ENCODE measurements around the gene ZNF41. TPM values are rescaled to one million over a fixed set of nuclear protein-coding genes. Genes with fewer than 3 reads are reported as not detected.

The ZNF41 gene
- total RNA-seq, 1 experiment from 2014 or later: 12.2 TPM

DNA sequence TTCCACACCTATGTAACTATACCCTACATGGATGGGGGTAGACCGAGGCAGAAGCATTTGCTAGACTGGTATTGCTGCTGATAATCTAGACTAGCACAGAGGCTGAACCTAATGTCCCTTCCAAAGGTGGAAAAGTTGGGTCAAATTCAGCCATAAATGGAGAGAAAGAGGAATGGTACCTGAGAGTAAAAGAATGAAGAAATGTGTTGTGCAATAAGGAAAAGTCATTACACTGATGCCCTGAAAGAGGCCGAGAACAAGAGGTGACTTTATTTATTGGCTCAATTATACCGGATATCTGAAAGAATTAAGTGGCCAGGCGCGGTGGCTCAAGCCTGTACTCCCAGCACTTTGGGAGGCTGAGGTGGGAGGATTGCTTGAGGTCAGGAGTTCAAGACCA, 52.1 kb downstream of the ZNF41 start:
- H3K36me3 Mint-ChIP-seq (ENCODE audit: insufficient read depth, unreplicated experiment): no peaks in the 10 kb centered on the region
- H3K27me3 Mint-ChIP-seq (ENCODE audit: unreplicated experiment): no peaks in the 10 kb centered on the region
- DNase-seq: no peak
- H3K4me3 Mint-ChIP-seq (ENCODE audit: low read depth, unreplicated experiment): no peak overlapping the region
- BruUV-seq (replicated peaks): no TSS peak
- no peaks in the 10 kb centered on the region for H3K4me1 Mint-ChIP-seq (ENCODE audit: low read depth, unreplicated experiment)
- CTCF ChIA-PET: interaction anchor here (0.6 kb wide), 1 partner anchor 327 kb away, joined by 5 read pairs; no protein-coding TSS in a partner anchor
- TF ChIP-seq, protein P1, sequence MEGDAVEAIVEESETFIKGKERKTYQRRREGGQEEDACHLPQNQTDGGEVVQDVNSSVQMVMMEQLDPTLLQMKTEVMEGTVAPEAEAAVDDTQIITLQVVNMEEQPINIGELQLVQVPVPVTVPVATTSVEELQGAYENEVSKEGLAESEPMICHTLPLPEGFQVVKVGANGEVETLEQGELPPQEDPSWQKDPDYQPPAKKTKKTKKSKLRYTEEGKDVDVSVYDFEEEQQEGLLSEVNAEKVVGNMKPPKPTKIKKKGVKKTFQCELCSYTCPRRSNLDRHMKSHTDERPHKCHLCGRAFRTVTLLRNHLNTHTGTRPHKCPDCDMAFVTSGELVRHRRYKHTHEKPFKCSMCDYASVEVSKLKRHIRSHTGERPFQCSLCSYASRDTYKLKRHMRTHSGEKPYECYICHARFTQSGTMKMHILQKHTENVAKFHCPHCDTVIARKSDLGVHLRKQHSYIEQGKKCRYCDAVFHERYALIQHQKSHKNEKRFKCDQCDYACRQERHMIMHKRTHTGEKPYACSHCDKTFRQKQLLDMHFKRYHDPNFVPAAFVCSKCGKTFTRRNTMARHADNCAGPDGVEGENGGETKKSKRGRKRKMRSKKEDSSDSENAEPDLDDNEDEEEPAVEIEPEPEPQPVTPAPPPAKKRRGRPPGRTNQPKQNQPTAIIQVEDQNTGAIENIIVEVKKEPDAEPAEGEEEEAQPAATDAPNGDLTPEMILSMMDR (IDR thresholded peaks at IDR 0.05; ENCODE audit: unreplicated experiment): no peak
- intact Hi-C loops (cut with micrococcal nuclease; ENCODE audit: unreplicated experiment): no loop called here
- H3K27ac Mint-ChIP-seq (ENCODE audit: unreplicated experiment): no peak overlapping the region
- peaks cover 3% of the 10 kb centered on the region for H3K9me3 Mint-ChIP-seq (ENCODE audit: low read depth, unreplicated experiment)

DNA sequence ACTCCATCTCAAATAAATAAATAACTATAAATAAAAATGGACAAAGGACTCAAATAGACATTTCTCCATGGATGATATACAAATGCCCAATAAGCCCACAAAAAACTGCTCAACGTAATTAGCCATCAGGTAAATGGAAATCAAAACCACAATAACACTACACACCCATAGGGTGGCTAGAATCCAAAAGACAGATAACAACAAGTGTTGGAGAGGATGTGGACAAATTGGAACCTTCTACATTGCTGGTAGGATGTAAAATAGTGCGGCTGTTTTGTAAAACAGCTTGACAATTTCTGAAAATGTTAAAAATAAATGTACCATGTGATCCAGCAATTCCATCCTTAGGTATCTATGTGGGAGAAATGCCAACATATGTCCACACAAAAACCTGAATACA, 60.6 kb downstream of the ZNF41 start:
- DNase-seq: no peak
- no peaks in the 10 kb centered on the region for H3K36me3 Mint-ChIP-seq (ENCODE audit: insufficient read depth, unreplicated experiment)
- no peak overlapping the region for H3K27ac Mint-ChIP-seq (ENCODE audit: unreplicated experiment)
- TF ChIP-seq, protein P1 (IDR thresholded peaks at IDR 0.05; ENCODE audit: unreplicated experiment): no peak
- H3K9me3 Mint-ChIP-seq (ENCODE audit: low read depth, unreplicated experiment): peaks cover 11% of the 10 kb centered on the region
- H3K4me1 Mint-ChIP-seq (ENCODE audit: low read depth, unreplicated experiment): no peaks in the 10 kb centered on the region
- BruUV-seq (replicated peaks): no TSS peak
- no peaks in the 10 kb centered on the region for H3K27me3 Mint-ChIP-seq (ENCODE audit: unreplicated experiment)
- intact Hi-C loops (cut with micrococcal nuclease; ENCODE audit: unreplicated experiment): no loop called here
- H3K4me3 Mint-ChIP-seq (ENCODE audit: low read depth, unreplicated experiment): no peak overlapping the region
- CTCF ChIA-PET: no interaction called here

DNA sequence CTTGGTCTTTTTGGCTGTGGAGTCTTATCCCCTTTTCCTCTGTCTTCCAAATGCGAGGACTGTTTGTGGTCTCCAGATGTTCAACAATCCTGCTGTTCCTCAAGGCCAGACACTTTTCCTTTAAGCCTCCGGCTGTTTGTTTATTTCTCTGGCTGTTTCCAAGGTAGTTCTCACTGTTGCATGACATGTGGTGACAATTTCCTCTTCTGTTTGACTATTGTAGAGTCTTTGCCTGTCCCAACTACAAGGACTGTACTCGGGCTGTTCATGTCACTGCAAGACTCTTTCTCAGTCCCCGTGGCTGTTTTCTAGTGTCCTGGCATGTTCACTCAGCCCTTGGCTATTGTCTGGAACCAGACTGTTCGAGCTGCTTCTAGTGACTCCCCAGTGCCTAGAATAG, 62.1 kb downstream of the ZNF41 start:
- DNase-seq: no peak
- Mint-ChIP-seq H3K36me3 (ENCODE audit: insufficient read depth, unreplicated experiment) (no peaks in the 10 kb centered on the region), H3K4me3 (ENCODE audit: low read depth, unreplicated experiment) (no peak overlapping the region), H3K27me3 (ENCODE audit: unreplicated experiment) (no peaks in the 10 kb centered on the region), H3K4me1 (ENCODE audit: low read depth, unreplicated experiment) (no peaks in the 10 kb centered on the region), H3K9me3 (ENCODE audit: low read depth, unreplicated experiment) (peaks cover 11% of the 10 kb centered on the region), H3K27ac (ENCODE audit: unreplicated experiment) (no peak overlapping the region)
- TF ChIP-seq, protein P1 (IDR thresholded peaks at IDR 0.05; ENCODE audit: unreplicated experiment): no peak
- CTCF ChIA-PET: no interaction called here
- no TSS peak for BruUV-seq (replicated peaks)
- intact Hi-C loops (cut with micrococcal nuclease; ENCODE audit: unreplicated experiment): no loop called here

DNA sequence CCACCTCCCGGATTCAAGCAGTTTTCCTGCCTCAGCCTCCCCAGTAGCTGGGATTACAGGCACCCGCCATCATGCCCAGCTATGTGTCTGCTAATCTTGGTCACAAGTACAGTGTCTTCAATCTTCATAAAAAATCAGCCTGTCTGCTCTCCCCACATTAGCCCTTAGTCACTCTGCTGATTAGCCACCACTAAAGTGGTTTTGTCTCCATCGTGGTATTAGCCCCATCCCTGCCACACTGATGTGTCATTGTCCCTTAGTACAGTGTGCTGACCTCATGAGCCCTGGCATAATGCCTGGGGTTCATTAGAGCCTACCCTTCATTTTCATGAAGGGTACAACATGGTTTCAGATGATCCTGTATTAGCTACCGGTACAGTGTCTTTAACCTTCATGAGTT, 62.8 kb downstream of the ZNF41 start:
- no peak overlapping the region for H3K27ac Mint-ChIP-seq (ENCODE audit: unreplicated experiment)
- peaks cover 9% of the 10 kb centered on the region for H3K9me3 Mint-ChIP-seq (ENCODE audit: low read depth, unreplicated experiment)
- no peak overlapping the region for H3K4me3 Mint-ChIP-seq (ENCODE audit: low read depth, unreplicated experiment)
- intact Hi-C loops (cut with micrococcal nuclease; ENCODE audit: unreplicated experiment): no loop called here
- no peaks in the 10 kb centered on the region for H3K4me1 Mint-ChIP-seq (ENCODE audit: low read depth, unreplicated experiment)
- no TSS peak for BruUV-seq (replicated peaks)
- no peaks in the 10 kb centered on the region for H3K36me3 Mint-ChIP-seq (ENCODE audit: insufficient read depth, unreplicated experiment)
- no peaks in the 10 kb centered on the region for H3K27me3 Mint-ChIP-seq (ENCODE audit: unreplicated experiment)
- CTCF ChIA-PET: no interaction called here
- no peak for DNase-seq
- TF ChIP-seq, protein P1 (IDR thresholded peaks at IDR 0.05; ENCODE audit: unreplicated experiment): no peak
